ENCODE data around the gene PTGES2.

Gene PTGES2

DNA sequence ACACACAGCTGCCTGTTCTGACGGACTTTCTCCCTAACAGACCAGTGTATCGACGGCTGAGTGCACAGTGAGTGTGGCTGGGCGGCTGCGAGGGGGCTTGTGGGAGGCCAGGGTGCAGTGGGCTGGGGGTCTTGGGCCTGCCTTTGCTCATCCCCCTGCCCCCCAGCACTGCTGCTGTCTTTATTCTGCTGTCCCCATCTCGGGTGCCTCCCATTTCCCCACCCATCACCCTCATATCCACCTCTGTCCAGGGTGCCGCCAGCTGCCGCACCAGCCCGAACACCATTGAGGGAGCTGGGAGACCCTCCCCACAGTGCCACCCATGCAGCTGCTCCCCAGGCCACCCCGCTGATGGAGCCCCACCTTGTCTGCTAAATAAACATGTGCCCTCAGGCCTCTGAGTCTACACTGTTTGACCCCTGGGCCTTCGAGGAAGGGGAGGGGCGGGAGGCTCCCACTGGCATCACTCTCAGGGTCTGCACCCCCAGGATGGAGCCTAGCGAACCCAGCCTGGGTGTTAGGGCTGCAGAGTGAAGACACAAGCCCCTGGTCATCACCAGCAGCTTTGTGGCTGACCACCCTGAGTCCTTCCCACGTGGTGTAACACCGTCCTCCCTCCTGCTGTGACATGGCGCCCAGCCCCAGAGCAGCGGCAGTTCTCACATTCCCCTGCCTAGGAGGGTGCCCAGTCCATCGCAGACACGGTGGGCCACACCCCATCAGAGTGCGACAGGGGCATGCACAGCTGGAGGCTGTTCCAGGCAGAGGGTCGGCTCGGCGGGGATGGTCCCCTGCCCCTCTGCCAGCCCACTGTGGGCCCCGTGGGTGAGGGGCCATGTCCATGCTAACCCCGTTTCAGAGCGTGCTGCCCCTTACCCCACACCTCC, 25.8 kb upstream of the PTGES2 start:
- no peak for DNase-seq

DNA sequence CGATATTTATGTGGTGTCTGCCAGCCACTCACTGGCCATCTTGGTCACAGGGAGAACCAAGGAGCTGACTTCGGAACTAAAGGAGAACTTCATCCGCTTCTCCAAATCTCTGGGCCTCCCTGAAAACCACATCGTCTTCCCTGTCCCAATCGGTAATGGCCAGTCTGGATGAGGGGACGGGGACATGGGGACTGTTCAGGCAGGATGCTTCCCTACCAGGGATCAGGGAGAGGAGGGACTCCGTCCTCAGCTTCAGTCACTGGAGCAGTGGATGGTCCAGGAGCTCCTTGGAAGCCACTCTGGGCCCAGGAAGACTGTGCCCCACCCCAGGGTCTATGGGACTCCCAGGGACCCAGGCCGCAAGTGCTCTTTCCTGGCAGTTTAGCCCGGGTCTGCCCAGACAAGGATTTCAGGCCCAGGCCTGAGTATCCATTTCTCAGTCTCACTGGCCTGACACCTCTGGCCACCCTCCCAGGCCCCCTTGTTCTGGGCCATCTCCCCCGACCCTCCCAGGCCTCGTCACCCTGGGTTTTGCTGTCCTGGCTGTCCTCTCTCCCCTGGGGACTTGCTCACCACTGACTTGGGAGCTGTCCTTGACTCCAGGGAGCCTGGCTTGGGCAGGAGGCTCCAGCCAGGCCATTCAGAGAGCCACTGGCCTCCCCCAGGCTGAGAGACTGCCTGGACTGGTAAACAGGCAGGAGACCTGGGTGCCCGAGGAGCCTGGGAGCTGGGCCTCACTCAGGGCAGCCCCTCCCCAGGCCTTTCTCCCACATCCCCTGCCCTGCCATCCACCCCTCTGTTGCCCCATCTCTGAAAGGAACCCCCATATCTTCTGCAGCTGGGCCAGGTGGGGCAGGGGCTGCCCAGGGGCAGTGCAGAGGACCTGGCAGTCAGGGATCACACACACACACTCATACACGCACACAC, 24.9 kb upstream of the PTGES2 start:
- no peak for DNase-seq

DNA sequence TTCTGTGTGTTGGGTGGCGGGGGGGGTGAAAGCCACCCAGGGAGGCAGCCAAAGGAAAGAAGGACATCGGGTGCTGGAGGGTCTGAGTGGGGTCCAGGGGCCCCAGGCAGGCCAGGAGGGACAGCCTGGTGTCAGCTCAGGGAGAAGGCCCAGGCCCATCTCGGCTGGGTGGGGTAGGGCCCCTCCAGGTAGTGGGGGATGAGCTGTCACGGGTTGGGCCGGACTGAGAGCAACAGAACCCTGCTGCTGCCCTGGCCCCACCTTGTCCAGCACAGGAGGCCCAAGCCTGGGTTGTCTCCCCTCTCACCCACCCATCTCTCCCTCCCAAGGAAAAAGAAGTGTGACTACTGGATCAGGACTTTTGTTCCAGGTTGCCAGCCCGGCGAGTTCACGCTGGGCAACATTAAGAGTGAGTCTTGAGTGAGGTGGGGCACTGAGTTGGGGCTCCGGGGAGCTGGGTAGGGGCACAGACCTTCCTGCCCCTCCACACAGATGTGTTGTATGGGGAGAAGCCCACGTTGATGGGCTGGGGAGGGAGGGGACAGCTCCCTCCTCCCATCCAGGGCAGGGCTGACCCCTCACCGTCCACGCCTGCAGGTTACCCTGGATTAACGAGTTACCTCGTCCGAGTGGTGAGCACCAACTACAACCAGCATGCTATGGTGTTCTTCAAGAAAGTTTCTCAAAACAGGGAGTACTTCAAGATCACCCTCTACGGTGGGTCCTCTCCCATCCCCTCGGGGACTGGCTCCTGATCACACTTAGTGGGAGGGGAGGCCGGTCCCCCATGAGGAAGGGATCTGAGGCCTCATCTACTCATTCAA, 24.0 kb upstream of the PTGES2 start:
- no peak for DNase-seq

DNA sequence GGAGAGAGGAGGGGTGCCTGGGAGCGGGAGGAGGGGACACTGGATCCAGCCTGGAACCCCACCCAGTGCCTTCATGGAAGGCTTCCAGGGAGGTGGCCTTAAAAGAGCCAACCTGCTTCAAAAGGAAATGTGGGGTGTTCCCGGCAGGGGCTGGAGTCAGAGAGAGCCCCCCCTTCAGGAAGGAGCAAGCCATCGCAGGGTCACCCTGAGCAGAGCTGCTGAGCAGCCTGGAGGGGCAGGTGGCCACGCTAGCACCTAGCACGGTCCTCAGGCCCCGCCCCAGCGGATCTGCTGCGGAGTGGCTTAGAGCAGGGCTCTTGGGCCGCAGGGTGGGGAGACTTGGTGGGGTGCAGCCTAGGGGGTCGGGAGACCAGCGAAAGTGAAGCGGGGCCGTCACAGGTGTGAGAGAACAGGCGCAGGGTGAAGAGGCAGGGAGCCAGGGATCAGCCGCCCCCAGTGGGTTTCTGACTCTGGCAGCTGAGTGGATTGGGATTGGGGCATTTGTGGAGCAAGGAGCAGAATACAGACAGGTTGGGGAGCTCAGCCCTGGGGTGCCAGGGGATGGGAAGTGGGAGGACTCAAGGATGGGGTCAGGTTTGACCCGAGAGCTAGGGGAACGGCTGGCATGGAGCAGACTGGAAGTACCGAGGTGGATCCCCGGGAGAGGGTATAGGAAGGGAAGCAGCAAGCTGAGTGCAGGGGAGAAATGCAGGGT, 23.2 kb upstream of the PTGES2 start:
- no peak for DNase-seq

DNA sequence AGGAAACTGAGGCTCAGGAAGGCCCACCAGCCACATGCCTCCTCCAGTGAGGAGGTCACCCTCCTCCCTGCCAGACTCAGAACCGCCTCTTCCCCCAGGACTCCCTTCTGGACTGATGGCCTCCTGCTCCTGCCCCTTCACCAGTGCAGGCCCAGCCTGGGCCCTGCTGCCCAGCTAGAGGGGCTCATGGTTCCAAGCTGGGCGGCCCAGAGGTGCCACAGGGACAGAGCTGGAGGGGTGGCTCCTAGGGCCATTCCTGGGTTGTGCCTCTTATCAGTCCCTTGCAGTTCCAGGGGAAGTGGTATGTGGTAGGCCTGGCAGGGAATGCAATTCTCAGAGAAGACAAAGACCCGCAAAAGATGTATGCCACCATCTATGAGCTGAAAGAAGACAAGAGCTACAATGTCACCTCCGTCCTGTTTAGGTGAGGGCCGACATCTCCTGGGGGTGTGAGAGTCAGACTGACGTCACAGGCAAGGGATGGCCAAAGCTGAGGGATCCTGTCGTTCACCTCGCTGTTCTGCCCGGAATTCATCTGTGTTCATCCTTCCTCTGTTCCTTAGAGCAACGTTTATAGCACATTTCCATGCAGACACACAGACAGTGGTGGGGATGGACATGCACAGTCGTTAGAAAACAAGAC, 22.5 kb upstream of the PTGES2 start:
- DNase-seq: no peak

DNA sequence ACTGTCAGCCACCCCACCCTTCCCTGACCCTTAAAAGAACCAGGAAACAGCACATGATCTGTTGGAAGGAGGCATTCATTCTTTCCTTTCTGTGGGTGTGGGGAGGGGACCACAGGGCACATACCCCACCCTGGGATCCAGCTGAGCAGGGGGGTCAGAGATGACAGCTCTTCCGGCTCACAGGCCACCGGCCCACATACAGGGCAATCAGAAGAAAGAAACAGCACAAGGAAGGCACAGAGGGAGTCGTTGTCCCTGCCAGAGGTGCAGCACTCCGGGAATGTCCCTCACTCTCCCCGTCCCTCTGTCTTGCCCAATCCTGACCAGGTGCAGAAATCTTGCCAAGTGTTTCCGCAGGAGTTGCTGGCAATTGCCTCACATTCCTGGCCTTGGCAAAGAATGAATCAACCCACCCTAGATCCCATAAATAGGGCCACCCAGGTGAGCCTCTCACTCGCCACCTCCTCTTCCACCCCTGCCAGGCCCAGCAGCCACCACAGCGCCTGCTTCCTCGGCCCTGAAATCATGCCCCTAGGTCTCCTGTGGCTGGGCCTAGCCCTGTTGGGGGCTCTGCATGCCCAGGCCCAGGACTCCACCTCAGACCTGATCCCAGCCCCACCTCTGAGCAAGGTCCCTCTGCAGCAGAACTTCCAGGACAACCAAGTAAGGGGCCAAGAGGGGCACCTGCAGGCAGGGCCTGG, 21.6 kb upstream of the PTGES2 start, which contains the start of gene LCN2:
Gene LCN2, plus strand, starts transcription at position 453 of the 701 bp plus-strand sequence. Its CDS starts 73 bp downstream, at position 526.
- DNase-seq: no peak

DNA sequence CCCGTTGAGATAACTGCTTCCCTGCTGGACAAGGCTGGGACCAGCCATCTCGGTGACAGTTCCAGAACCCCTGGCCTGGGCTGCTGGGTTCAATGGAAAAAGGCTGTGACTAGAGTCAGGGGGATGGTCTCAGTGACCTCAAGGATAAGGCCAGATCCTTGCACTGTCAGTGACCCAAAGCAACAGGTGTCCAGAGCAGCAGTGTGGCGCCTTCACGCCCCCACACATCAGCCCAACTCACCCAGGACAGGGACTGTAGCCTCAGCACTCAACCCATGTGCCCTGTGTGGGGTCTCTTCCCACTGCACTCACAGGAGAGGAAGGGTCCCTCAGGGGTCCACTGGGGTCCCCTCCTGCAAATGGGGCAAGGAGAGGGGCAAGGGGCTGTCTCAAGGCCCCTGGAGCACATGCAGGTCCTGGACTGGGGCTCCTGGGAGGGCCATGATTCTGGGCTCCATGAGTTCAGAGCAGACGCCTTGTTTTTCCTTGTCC, 21.0 kb upstream of the PTGES2 start:
- no peak for DNase-seq

DNA sequence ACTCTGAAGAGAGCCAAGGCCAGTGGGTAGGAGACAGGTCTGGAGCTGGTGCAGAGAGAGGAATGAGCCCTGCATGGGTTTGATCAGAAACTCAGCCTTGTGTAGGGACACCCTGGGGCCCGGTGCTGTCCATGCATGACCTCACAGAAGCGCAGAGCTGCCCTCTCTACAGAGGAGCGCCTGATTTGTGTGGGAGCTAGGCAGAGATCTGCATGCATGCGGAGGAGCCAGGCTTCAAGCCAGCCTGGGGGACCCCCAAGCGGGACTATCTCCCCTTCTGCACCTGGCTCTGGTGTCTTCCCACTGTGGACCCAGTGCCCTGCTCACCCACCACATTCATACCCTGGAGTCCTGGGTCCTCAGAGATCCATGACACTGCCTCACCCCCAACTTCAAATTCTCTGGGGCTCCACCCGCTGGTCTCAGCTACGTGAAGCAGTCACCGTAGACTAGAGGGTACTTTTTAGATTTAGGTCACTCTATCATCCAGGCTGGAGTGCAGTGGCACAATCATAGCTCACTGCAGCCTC, 19.1 kb upstream of the PTGES2 start:
- no peak for DNase-seq

DNA sequence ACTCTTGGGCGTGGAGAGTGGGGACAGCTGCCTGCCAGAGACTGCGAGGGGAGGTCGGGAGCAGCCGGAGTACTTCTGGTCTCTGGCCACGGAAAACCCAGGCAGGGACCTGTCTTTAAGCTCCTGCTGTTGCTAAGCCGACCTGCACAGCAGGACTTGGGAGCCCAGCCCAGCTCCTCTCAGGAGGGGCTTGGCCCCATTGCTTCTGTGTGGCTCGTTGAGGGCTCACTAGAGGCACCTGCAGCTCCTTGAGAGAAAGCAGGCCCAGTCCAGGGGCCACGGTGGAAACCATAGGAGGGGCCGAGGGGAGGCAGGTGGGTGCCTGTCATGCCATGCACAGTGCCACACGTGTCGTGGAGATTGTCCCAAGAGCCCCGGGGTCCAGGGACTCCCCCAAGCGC, 18.4 kb upstream of the PTGES2 start:
- no peak for DNase-seq

DNA sequence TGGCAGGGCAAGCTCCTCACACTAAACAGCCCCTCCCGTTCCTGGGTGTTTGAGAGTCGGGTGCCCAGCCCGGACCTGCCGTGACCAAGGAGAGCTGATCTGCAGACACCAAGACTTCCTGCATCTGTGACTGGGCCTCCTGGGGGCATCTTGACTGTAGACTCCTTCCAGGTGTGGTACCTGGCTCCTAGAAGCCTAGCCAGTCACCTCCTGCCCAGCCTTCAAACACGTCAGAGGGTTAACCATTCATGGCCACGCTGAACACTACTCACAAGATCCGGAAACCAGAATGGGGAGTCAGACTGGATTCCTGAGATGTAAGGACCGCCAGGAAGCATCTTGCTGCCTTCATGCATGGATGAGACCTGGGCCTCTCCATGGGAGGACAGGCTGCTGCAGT, 18.0 kb upstream of the PTGES2 start:
- DNase-seq: no peak

DNA sequence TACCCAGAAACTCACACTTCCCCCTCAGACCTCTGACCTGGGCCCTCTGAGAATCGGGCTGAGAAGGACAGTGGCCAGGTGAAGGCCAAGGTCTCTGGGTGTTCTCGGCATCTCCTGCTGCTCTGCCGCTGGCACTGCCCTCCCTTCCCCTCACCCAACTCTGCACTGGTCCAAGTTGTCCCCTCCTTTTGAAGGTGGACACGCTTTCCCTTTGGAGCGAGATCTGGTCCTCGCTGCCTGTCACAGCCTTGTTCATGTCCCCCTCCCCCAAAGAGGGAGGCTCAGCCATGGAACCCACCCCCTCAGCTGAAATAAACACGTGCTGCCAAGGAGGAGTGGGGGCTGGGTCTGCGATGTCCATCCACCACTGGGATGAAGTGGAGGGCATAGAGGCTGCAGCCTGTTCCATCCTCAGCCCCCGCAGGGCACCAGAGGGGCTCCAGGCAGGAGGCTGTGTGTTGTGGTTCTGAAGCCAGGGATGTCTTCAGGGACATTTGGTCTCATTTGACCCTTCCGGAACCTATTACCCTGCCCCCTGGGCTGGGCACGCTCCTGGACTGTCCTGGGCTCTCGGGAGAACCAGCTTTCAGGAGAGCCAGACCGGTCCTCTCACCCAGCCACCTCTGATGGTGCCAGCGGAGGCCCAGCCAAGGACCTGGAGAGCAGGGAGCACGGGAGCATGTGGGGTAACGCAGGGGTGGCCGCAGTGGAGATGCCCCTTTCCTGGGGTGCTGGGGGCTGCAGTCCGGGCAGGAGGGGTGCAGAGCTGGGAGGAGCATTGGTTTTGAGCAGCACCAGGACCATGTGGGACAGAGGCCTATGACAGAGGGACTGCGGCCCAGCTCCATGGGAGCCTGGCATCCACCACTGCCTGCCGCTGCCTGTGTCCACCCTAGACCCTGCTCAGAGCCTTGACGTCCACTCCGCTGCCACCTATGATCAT, 17.0 kb upstream of the PTGES2 start:
- DNase-seq: no peak

DNA sequence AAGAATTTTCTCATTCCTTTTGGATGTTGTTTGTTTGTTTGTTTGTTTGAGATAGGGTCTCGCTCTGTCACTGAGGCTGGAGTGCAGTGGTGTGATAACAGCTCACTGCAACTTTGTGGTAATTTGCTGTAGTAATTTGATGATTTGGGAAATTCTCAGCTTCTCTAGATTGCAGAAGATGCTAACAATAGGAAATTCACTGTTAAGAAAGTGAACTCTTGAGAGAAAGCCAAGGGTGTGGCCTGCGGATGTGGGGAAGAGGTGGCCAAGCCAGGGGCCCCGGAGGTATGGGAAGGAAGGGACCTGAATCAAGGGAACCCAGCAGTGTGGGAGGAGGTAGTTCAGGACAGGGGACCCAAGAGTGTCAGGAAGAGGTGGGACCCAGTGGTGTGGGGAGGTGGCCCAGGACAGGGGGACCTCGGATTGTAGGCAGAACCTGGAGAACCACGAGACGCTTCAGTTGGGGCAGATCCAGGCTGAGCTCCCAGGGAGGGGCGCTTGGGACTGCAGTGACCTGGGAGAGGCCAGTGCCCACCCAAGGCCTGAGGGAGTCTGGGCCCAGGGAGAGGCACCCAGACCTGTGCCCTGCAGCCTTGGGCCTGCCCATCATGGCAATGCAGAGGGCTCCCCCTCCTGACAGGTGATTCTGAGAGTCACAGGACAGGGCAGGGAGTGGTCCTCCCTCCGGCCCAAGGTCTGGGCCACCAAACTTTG, 16.2 kb upstream of the PTGES2 start:
- DNase-seq: no peak

DNA sequence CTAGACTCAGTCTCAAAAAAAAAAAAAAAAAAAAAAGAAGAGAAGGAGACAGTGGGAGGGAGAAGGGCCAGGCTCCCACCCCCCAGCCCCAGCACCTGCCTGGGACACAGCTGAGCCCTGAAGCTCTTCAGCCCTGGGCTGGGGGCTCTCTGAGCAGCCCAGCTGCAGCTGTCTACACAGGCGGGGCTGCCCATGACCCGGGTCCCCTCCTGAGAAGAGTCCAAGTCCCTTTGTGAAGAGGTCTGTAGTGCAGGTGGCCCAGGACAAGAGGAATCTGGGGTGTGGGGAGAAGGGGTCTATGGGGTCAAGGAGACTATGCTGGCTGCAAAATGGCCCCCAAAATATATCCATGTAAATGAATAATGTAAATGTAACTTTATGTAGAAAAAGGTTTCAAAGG, 15.1 kb upstream of the PTGES2 start:
- no peak for DNase-seq

DNA sequence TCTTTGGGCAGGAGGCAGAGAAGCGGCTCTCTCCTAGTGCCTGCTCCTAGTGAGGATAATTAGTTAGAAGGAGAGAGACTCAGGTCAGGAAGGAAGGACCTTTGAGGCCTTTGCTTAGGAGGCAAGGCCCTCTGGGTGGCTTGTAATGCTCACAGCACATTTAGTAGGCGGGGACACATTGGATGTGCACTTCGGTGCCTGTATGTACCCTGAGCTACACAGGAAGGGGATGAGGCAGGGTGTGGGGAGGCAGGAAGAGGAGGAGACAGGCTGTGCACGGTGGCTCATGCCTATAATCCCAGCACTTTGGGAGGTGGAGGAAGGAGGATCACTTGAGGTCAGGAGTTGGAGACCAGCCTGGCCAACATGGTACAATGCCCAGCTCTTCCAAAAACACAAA, 14.5 kb upstream of the PTGES2 start:
- no peak for DNase-seq

DNA sequence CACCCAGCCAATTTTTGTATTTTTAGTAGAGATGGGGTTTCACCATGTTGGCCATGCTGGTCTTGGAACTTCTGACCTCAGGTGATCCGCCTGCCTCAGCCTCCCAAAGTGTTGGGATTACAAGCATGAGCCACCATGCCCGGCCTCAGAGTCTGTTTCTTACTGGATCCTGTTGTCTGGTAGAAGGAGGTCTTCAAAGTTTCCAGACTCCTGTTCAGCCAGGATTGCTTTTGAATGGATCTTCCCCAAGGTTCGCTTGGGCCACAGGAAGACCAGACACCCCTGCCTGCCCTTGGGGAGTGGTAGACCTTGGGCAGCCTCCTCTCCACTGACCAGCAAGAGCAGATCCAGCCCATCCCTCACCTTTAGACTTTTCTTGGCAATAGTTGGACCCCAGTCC, 14.1 kb upstream of the PTGES2 start:
- no peak for DNase-seq

DNA sequence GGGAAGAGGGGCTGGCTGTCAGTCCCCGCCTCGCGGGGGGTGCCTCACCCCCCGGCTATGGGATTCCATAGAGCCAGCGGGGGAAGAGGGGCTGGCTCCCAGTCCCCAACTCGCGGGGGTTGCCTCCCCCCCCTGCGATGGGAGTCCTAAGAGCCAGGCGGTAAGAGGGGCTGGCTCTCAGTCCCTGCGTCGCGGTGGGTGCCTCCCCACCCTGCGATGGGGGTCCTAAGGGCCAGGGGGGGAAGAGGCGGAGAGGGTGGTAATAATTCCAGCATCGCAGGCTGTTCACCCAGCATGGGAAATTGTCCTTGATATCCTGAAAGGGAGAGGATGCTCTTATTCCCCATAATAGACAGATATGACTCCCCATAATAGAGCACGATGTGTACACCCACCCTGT, 12.1 kb upstream of the PTGES2 start:
- DNase-seq: no peak

DNA sequence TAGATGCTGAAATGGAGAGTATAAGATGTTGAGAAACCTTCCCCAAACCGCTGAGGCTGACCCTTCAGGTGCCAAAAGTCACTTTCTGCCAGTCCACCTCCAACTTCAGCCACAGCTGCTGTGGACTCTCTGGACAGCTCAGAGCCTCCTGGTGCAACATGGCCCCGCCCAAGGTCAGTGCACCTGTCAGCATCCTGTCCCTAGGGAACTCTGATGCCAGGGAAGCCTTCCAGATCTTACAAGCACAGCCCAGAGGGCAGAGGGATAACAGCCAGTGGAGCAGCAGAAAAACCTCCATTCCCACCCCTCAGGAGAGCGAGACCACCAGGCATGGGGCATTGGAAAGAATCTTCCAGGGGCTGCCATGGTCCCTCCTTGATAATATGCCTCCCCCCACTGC, 10.5 kb upstream of the PTGES2 start:
- no peak for DNase-seq
